ENCODE results near the gene SV2B.

SV2B gene

GRCh38 chr15:91193378-91193720 lies 93.3 kb downstream of the SV2B start:
- DNase-seq (ENCODE audit: low spot score), result no peak

DNA sequence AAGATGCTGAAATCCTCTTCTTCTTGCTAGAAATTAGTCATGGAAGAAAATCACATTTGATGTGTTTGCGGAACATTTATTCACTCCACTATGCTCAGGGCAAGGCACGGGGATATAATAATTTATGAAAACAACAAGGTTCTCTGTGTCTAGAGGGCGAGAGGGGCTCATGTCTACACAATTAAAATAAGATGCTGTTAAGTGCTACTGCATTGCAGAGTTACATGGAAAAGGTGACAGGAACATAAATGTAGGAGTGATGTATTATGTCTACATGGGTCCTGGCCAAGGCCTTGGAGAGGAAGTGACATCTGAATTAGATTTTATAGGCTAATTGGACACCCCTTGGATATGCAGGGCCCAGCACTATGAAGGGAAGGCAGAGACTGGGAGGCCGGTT lies 96.1 kb downstream of the SV2B start:
- DNase-seq (ENCODE audit: low spot score), result no peak

DNA sequence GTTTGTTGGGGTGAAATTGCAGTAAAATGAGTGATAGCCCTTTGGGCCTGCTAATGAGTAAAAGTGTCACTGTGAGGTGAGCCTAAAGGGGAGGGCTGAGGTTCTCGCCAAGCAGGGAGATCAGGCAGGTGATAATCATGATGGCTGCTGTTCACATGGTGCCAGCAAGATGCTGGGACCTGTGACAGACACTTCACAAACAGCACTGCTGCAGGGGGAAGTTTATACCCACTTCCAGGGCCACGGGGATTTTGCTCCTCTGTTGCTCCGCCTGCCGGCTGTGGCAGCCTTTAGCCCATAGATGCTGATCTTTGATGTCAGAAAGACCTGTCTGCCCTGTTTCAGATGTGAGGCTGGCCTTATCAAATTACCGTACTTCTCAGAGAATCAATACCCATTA lies 96.7 kb downstream of the SV2B start:
- no peak for DNase-seq (ENCODE audit: low spot score)

GRCh38 chr15:91199511-91199910 lies 99.5 kb downstream of the SV2B start:
- DNase-seq (ENCODE audit: low spot score), result no peak

DNA sequence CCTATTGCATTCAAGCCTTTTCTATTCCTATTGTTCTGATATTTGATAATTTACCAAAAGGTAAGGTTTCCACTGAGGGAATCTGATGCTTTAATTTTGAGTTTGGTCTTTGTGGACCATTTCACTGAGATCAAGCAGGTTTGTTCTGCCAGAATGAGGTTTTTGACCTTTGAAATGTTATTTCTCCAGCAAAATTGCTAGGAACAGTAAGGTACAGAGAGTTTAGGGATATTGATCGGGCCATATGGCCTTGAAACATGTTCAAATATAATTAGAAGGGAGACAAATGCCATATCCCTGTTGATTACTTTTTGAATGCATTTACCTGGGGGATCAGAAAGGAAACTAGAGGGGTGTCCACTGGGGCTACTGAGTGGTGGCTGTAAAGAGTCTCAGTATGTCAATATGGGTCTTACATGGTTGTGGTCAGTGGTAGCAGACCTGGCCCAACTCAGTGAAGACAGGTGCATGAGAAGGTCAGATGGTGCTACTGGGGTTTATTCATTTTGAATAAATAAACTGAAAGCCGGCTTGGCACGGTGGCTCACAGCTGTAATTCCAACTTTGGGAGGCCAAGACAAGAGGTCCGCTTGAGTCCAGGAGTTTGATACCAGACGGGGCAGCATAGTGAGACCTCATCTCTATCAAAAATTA lies 100.2 kb downstream of the SV2B start:
- DNase-seq (ENCODE audit: low spot score), result no peak

DNA sequence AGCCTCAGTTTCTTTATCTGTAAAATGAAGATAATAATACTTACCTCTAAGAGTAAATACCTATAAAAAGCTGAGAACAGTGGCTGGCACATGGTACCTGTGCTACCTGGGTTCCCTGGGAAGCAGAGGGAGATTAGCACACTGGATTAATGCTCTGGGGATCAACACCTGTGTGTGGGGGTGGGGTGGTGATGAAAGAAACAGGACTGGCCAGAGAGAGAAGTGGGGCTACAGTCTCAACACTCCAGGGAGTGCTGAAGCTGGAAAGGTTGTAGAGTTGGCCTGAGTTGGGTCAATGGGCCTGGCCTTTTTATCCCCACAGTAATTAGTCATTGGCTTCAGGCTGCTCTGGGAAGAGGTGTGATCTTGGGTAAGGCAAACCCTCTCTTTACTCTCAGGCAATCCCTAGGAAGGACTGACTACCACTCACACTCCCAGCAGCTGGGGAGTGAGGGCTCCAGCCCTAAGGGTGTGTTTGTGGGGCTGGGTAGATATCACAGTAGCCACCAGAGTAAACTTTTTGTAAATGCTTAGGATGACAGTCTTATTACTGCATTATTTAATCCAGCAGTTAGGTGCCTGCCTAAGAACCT lies 102.5 kb downstream of the SV2B start:
- DNase-seq (ENCODE audit: low spot score), result no peak

DNA sequence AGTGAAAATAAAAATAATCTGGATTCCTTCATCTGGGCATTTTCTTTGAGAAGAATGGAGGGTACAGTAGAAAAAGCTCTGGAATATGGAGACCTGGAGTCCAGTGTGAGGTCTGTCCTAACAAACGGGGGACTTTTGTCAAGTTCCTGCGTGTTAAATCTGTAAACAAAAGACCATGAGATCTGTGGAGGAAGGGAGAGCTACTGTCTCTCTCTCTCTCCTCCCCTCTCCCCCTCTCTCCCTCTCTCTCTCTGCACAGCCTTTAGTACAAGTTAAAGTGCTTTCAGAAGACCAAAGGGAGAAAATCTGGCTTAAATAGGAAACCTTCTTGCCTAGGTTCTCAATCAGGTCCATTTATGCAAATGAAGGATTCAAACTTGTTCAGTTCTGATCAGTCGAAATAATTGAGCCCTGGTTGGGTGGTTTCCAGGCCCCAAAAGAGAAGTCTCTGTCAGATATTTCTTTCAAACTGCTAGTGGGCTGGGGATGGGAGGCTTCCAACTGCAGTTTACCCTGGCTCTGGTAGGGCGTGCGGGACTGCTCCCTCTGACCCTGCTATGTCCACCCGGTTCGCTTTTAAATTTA lies 103.7 kb downstream of the SV2B start:
- no peak for DNase-seq (ENCODE audit: low spot score)

- no peak for DNase-seq (ENCODE audit: low spot score)
Observed at GRCh38 chr15:91208371-91208770, 108.3 kb downstream of the SV2B start.

DNA sequence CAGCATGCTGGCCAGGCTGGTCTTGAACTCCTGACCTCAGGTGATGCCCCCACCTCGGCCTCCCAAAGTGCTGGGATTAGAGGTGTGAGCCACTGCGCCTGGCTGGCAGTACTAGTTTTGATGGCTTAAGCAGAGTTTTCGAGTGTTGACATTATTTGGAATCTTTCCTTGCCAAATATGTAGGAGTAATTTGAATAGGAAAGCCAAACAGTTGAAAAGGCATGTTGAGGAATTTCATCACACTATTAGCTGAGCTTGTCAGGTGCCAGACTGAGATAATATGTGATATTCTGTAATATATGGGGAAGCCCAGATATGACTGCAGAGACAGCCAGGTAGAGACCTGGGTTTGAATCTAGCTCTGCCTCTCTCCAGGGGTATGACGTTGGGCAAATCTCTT lies 109.3 kb downstream of the SV2B start:
- DNase-seq (ENCODE audit: low spot score), result no peak

DNA sequence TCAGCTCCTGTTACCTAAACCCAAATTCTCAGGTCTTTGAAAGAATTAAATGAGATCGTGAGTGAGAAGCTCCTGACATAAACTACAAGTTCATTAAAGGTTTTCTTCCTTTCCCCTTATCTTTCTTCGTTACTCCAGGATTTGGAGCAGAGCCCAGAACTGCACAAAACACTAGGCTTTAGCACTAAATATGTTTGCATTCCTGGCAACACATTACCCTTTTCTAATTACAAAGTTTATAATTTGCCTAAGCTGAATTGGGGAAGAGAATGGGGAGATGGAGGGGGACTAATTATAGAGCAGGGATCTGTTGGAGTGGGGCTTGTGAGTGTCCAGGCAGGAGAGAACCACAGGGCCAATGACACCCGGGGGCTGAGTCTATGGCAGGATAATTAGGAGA lies 109.7 kb downstream of the SV2B start:
- DNase-seq (ENCODE audit: low spot score), result no peak

DNA sequence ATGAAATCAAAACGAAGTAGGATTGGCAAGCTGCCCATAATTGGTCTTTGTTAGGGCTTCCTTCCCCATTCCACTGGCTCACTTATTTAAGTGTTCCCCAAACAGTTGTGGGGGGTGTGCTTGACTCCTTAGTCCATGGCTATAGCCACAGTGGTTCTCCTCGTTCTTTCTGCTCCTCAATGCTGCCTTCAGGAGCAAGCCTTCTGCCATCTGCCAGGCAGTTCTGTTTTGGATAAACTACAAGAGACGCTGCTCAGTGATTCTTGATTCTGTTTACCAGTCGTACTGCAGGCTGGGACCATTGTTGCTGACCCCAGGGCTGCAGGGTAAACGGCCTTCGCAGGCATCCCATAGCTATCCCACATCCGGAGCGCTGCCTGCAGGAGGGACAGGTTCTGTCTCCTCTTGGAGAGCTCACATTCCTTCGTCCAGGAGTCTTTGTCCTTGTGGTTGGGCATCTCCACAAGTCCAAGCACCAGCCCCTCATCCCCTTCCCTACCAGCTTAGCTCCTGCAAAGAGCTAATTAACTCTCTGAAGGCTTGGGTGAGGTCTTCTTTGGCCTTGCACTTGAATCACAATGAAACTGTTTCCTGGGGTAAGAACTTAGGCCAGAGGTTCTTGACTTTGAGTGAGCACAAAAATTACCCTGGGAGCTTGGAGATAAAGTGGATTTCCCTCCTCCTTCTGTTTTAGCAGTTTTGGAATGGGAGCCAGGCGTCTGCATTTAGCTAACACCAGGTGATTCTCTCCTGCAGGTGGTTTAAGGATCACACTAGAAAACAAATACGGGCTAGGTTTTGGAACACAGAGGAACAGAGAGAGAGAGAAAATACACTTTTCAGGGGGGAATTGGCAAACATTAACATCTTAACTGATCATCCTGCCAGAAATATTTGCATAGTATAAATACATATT lies 114.9 kb downstream of the SV2B start:
- no peak for DNase-seq (ENCODE audit: low spot score)

DNA sequence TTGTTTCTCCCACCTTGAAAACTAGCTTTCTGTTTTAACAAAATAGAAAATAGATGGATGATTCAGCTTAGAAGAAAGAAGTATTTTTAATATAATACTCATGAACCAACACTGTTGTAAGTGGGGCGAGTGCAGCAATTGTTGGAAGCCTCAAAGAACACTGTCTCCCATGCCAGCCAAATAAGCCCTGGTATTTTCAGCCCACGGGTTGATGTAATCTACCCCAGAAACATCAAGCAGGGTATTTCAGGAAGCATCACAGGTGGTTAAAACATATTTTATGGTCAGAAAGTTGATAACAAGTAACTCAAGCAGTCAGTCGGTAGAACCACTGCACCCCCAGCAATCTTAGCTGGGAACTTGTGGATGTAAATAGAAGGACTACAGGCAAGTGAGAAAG lies 115.9 kb downstream of the SV2B start:
- no peak for DNase-seq (ENCODE audit: low spot score)

- DNase-seq (ENCODE audit: low spot score), result no peak
Observed at GRCh38 chr15:91219206-91219605, 119.1 kb downstream of the SV2B start.

GRCh38 chr15:91222052-91222451 lies 122.0 kb downstream of the SV2B start:
- no peak for DNase-seq (ENCODE audit: low spot score)

DNA sequence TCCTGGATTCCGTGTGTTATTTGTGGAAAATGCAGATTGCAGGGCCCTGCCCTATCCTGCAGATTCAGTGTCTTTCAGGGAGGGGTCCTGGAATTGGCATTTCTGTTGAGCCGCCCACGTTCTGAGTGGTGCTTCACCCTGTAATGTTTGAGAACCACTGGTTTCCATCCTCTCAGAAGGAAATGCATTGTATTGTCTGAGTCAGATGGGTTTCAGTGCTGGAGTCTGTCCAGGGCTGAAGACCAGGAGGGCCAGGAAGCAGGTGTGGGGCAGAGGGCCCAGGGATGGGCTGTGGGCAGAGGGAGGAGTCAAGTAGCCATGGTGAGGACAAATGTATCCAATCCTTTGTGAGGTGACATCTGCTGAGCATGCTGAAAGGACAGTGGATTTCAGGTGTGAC lies 123.8 kb downstream of the SV2B start:
- DNase-seq (ENCODE audit: low spot score), result no peak

- DNase-seq (ENCODE audit: low spot score), result peak; percentile 46
Observed at GRCh38 chr15:91224755-91225380, 124.8 kb downstream of the SV2B start.

GRCh38 chr15:91225741-91226140 lies 125.7 kb downstream of the SV2B start:
- no peak for DNase-seq (ENCODE audit: low spot score)

DNA sequence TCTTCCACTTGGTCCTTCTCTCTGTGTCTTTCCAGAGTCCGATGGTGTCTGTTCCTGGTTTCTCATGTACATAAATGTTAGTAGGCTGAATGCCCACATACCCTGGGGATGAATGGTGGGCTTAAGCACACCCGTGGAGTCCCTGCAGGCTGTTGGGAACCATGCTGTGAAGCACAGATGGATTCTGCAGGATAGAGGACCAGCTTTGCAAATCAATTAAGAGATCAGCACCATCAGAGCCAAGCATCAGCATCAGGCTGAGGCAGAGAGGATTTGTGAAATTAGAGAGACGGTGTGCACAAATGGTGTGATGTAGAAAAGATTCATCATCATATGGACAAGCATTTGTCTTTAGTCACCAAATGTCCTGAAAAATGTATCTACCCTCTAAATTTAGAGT lies 127.1 kb downstream of the SV2B start:
- DNase-seq (ENCODE audit: low spot score), result no peak

DNA sequence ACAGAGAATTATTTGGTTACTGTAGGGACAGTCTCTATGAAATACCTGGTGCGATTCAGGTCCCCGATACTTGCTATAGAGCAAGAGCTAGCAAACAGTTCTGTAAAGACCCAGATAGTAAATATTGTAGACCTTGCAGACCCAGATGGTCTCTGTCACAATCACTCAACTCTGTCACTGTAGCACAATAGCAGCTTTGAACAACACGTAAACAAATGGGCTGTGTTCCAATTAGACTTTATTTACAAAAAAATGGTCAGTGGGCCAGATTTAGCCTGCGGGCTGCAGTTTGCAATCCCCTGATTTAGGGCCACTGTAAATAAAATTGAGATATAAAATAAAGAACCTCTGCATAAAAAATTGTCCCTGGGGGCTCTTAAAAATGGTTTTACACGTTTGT lies 127.7 kb downstream of the SV2B start:
- no peak for DNase-seq (ENCODE audit: low spot score)

DNA sequence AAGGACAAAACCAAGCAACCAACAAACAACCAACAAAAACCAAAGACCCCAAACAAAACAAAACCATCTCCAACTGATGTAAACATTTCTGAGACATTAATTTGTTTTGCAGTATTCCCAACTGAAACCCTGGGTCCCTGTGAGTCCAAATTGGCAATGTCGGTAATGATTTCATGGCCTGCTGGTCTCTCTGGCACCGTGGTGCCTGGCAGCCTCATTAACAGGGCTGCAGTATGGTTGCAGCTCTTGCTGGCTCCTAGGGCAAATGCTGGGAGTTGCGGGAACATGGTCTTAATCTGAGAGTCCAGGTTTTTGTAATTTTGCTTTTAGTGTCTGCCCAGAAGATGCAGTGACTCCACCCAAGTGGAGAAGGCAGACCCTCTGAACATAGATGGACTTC lies 128.3 kb downstream of the SV2B start:
- no peak for DNase-seq (ENCODE audit: low spot score)

DNA sequence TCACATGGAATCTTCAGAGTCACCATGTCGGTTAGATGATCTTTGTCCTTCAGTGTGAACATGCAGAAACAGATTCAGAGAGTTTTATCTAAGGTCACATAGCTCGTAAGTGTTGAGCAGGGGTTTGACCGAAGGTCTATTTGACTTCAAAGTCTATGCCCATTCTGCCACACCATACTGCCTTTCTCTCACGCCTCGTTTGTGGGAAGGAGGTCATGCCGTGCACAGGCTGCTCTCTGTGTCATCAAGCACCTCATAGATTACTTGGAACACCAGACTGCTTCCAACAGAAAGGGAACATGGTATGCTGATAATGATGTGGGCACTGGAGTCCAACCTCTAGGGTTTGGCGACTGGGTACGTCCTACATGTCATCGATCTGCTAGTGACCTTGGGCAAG lies 128.8 kb downstream of the SV2B start:
- no peak for DNase-seq (ENCODE audit: low spot score)

- no peak for DNase-seq (ENCODE audit: low spot score)
Observed at GRCh38 chr15:91231703-91232102, 131.6 kb downstream of the SV2B start.

GRCh38 chr15:91234759-91235158 lies 134.7 kb downstream of the SV2B start:
- no peak for DNase-seq (ENCODE audit: low spot score)
